ENCODE results near the gene GFOD2. TPM values are rescaled to one million over a fixed set of nuclear protein-coding genes. Genes with fewer than 3 reads are reported as not detected.

The GFOD2 gene
- total RNA-seq, 2 experiments from 2014 or later, result 16.2 to 18.0 TPM

DNA sequence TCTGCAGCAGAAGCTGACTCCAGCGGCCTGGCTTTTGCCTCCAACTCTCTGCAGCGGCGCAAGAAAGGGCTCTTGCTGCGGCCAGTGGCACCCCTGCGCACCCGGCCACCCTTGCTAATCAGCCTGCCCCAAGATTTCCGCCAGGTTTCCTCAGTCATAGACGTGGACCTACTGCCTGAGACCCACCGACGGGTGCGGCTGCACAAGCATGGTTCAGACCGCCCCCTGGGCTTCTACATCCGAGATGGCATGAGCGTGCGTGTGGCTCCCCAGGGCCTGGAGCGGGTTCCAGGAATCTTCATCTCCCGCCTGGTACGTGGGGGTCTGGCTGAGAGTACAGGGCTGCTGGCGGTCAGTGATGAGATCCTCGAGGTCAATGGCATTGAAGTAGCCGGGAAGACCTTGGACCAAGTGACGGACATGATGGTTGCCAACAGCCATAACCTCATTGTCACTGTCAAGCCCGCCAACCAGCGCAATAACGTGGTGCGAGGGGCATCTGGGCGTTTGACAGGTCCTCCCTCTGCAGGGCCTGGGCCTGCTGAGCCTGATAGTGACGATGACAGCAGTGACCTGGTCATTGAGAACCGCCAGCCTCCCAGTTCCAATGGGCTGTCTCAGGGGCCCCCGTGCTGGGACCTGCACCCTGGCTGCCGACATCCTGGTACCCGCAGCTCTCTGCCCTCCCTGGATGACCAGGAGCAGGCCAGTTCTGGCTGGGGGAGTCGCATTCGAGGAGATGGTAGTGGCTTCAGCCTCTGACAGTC is 57.0 kb downstream of the GFOD2 start:
- Histone ChIP-seq H3K79me2 (ENCODE audit: insufficient read depth, low read depth, low read length) (peaks cover 13% of the 10 kb centered on the region; the same call in 1 of the 2 replicates), H3K36me3 (ENCODE audit: insufficient read depth, low read length) (peaks cover 27% of the 10 kb centered on the region), H3K9me3 (ENCODE audit: low read length) (no peaks in the 10 kb centered on the region), H4K20me1 (ENCODE audit: insufficient read depth, low read length) (0 out of 2 replicates have a peak, but pooled peaks cover 7% of the 10 kb centered on the region), H3K4me3 (ENCODE audit: low read depth, low read length, poor library complexity, severe bottlenecking) (no peak overlapping the region), H2AFZ (ENCODE audit: low read length) (no peak overlapping the region), H3K27ac (ENCODE audit: low read depth, low read length, poor library complexity, severe bottlenecking) (no peak overlapping the region), H3K4me1 (ENCODE audit: insufficient read depth, low read length, poor library complexity, severe bottlenecking) (peaks cover 27% of the 10 kb centered on the region), H3K9me2 (ENCODE audit: insufficient read depth, low read length) (no peaks in the 10 kb centered on the region), H3K4me2 (ENCODE audit: low read length) (peak overlapping the region; percentile 69; the same call in 1 of the 2 replicates)
- POLR2A ChIA-PET, result no interaction called here
- no peak for DNase-seq (ENCODE audit: low spot score)
- intact Hi-C loops (cut with micrococcal nuclease; ENCODE audit: unreplicated experiment), result loop anchor here (2.0 kb wide), 2 partner anchors 173 to 181 kb away; partner anchors contain the start of gene ATP6V0D1
- CTCF ChIA-PET (ENCODE audit: unreplicated experiment), result interaction anchor here (0.6 kb wide), 1 partner anchor 594 kb away, joined by 3 read pairs; no protein-coding TSS in a partner anchor
- no TSS peak for BruUV-seq (replicated peaks)
- no peak for TF ChIP-seq EZH2phosphoT487 (IDR thresholded peaks at IDR 0.05; ENCODE audit: borderline replicate concordance, low read depth, low read length)
- TF ChIP-seq, protein P1, sequence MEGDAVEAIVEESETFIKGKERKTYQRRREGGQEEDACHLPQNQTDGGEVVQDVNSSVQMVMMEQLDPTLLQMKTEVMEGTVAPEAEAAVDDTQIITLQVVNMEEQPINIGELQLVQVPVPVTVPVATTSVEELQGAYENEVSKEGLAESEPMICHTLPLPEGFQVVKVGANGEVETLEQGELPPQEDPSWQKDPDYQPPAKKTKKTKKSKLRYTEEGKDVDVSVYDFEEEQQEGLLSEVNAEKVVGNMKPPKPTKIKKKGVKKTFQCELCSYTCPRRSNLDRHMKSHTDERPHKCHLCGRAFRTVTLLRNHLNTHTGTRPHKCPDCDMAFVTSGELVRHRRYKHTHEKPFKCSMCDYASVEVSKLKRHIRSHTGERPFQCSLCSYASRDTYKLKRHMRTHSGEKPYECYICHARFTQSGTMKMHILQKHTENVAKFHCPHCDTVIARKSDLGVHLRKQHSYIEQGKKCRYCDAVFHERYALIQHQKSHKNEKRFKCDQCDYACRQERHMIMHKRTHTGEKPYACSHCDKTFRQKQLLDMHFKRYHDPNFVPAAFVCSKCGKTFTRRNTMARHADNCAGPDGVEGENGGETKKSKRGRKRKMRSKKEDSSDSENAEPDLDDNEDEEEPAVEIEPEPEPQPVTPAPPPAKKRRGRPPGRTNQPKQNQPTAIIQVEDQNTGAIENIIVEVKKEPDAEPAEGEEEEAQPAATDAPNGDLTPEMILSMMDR (conservative IDR thresholded peaks at IDR 0.05; ENCODE audit: low read length), result no peak

DNA sequence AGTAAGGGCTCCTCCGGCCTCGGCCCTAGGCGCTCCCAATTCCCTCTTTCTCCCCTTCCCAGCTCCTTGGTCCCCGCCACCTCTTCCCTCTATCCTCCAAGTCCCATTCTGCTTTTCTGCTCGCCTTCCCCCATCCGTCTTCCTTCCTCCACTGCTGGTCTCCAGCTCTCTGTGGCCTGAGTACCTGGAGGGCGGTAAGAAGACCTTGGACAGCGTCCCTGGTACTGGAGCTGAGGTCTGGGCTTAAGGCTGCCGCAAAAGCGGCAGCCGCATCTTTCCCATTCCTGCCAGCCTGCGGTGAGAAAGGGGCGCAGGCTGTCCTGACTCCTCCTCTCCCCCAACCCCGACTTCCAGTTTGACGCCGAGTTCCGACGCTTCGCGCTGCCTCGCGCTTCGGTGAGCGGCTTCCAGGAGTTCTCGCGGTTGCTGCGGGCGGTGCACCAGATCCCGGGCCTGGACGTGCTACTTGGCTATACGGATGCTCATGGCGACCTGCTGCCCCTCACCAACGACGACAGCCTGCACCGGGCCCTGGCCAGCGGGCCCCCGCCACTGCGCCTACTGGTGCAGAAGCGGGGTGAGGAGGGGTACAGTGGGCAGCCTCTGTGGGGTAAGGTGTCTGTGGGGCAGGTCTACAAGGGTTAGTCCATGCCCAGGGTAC is 57.9 kb downstream of the GFOD2 start:
- peak overlapping the region; percentile 69 for H3K4me2 ChIP-seq (ENCODE audit: low read length)
- TF ChIP-seq, protein P1 (conservative IDR thresholded peaks at IDR 0.05; ENCODE audit: low read length), result no peak
- no peak for TF ChIP-seq EZH2phosphoT487 (IDR thresholded peaks at IDR 0.05; ENCODE audit: borderline replicate concordance, low read depth, low read length)
- peaks cover 22% of the 10 kb centered on the region for H3K4me1 ChIP-seq (ENCODE audit: insufficient read depth, low read length, poor library complexity, severe bottlenecking)
- no peaks in the 10 kb centered on the region for H3K9me3 ChIP-seq (ENCODE audit: low read length)
- H3K4me3 ChIP-seq (ENCODE audit: low read depth, low read length, poor library complexity, severe bottlenecking), result peak overlapping the region; percentile 83
- CTCF ChIA-PET (ENCODE audit: unreplicated experiment), result interaction anchor here (1.0 to 2.0 kb wide), 2 partner anchors 16 to 414 kb away, joined by 4 to 6 read pairs; partner anchors contain the start of gene CARMIL2
- peaks cover 36% of the 10 kb centered on the region for H3K36me3 ChIP-seq (ENCODE audit: insufficient read depth, low read length)
- H3K27ac ChIP-seq (ENCODE audit: low read depth, low read length, poor library complexity, severe bottlenecking), result peak overlapping the region; percentile 24
- H4K20me1 ChIP-seq (ENCODE audit: insufficient read depth, low read length), result 0 out of 2 replicates have a peak, but pooled peaks cover 7% of the 10 kb centered on the region
- BruUV-seq (replicated peaks), result no TSS peak
- intact Hi-C loops (cut with micrococcal nuclease; ENCODE audit: unreplicated experiment), result loop anchor here (2.0 kb wide), 2 partner anchors 172 to 180 kb away; partner anchors contain the start of gene ATP6V0D1
- 0 out of 2 replicates have a peak overlapping the region, but pooled peaks have one; percentile 20 for H2AFZ ChIP-seq (ENCODE audit: low read length)
- POLR2A ChIA-PET, result interaction anchor here (0.7 to 2.1 kb wide), 3 partner anchors 102 to 173 kb away, joined by 3 to 5 read pairs (median 4); no protein-coding TSS in a partner anchor
- no peak for DNase-seq (ENCODE audit: low spot score)
- H3K79me2 ChIP-seq (ENCODE audit: insufficient read depth, low read depth, low read length), result peaks cover 13% of the 10 kb centered on the region; the same call in 1 of the 2 replicates
- no peaks in the 10 kb centered on the region for H3K9me2 ChIP-seq (ENCODE audit: insufficient read depth, low read length)

Measured in OCI-LY7 (cell line).